Keratinocyte (primary cell): Measurements from ENCODE around the gene S100A7A.

ENCODE experiments used
- EZH2 ChIP-seq: IDR thresholded peaks from one replicate; pipeline ENCODE4 v1.6.1; 2012; ENCODE audit warnings: inconsistent platforms, mild to moderate bottlenecking, low read length, moderate library complexity
- TF ChIP-seq, protein P1 (sequence below), 3 experiments: IDR thresholded peaks in 1 of 3; conservative IDR thresholded peaks in 1 of 3; optimal IDR thresholded peaks in 1 of 3; 2 replicates in 2 of 3; 3 replicates in 1 of 3; pipeline versions ENCODE3 to v1.5.1; 2011; ENCODE audit warnings: low read length in 3 of 3, mild to moderate bottlenecking in 3 of 3, moderate library complexity in 2 of 3, control low read depth in 1 of 3, inconsistent platforms in 1 of 3; ENCODE audit not compliant: insufficient read depth in 2 of 3; ENCODE audit errors: extremely low read depth in 1 of 3

GRCh38 chr1:153374071-153374470 lies 42.2 kb upstream of the S100A7A start:
- TF ChIP-seq, protein P1, sequence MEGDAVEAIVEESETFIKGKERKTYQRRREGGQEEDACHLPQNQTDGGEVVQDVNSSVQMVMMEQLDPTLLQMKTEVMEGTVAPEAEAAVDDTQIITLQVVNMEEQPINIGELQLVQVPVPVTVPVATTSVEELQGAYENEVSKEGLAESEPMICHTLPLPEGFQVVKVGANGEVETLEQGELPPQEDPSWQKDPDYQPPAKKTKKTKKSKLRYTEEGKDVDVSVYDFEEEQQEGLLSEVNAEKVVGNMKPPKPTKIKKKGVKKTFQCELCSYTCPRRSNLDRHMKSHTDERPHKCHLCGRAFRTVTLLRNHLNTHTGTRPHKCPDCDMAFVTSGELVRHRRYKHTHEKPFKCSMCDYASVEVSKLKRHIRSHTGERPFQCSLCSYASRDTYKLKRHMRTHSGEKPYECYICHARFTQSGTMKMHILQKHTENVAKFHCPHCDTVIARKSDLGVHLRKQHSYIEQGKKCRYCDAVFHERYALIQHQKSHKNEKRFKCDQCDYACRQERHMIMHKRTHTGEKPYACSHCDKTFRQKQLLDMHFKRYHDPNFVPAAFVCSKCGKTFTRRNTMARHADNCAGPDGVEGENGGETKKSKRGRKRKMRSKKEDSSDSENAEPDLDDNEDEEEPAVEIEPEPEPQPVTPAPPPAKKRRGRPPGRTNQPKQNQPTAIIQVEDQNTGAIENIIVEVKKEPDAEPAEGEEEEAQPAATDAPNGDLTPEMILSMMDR (optimal IDR thresholded peaks at IDR 0.05 in 1 of 3, IDR thresholded peaks at IDR 0.05 in 1 of 3, conservative IDR thresholded peaks at IDR 0.05 in 1 of 3; ENCODE audit: extremely low read depth in 1 of 3, insufficient read depth in 2 of 3, low read length in 3 of 3): no peak
- no peak for TF ChIP-seq EZH2
